Prostate gland (tissue), 2 donors: ENCODE results near the gene PCNT. TPM values are rescaled to one million over a fixed set of nuclear protein-coding genes. Genes with fewer than 3 reads are reported as not detected.

Experiments used
- DNase-seq: peaks from one replicate; pipeline ENCODE4 v3.0.0-alpha.2; 2019; ENCODE audit warnings: low spot score
- H3K27ac ChIP-seq, 2 donors: fragments of 200-600 bp; sonication (generic); 2 replicates each; pipeline ENCODE4 v1.5.1; 2017 to 2019
- H3K27me3 ChIP-seq: fragments of 200-600 bp; sonication (generic); replicated peaks from 2 replicates; pipeline ENCODE4 v1.5.1; 2019; ENCODE audit not compliant: insufficient read depth
- H3K36me3 ChIP-seq, 2 donors: fragments of 200-600 bp; sonication (generic); 1 replicate in 1 of 2; 2 replicates in 1 of 2; pipeline versions ENCODE4 v1.5.1 to v1.8.1; 2017 to 2019
- H3K4me1 ChIP-seq: fragments of 200-600 bp; sonication (generic); replicated peaks from 2 replicates; pipeline ENCODE4 v1.5.1; 2019
- H3K4me3 ChIP-seq, 2 donors: fragments of 200-600 bp; sonication (generic); 2 replicates each; pipeline ENCODE4 v1.5.1; 2017 to 2019
- H3K9me3 ChIP-seq: fragments of 200-600 bp; sonication (generic); 2 replicates; pipeline ENCODE4 v1.5.1; 2017
- POLR2A ChIP-seq: fragments of 450-650 bp; IDR thresholded peaks from one replicate; pipeline ENCODE4 v1.6.1; 2016; ENCODE audit warnings: antibody characterized with exemption, mild to moderate bottlenecking
- POLR2AphosphoS5 ChIP-seq: sonication (generic); formaldehyde crosslinking; IDR thresholded peaks from one replicate; pipeline ENCODE4 v1.6.1; 2017; ENCODE audit warnings: antibody characterized with exemption
- WGBS: methylation state at CpG from one replicate; pipeline ENCODE4 v1.1.5; 2018; 5-methylcytosine and 5-hydroxymethylcytosine counted together
- intact Hi-C: fragments of 100-400 bp; cut with DNase I; formaldehyde crosslinking; loops from one replicate; pipeline ENCODE4 v1.14.2; 2022
- total RNA-seq, 2 donors: library from RNA; depleted of rRNA; stranded (reverse); fragments of >200 nt; gene quantifications; one replicate each; pipeline ENCODE4 v1.1.0, GENCODE V29; 2016
- TF ChIP-seq, protein P1 (sequence below), 4 experiments: fragments of 200-600 bp in 2 of 4; fragments of 450-650 bp in 2 of 4; sonication (generic) in 2 of 4; IDR thresholded peaks; 1 replicate in 3 of 4; 2 replicates in 1 of 4; pipeline ENCODE4 v1.5.1; 2016 to 2019; ENCODE audit warnings: antibody characterized with exemption in 4 of 4, mild to moderate bottlenecking in 2 of 4, moderate library complexity in 2 of 4

PCNT gene
- total RNA-seq, 2 donors from 2014 or later: 33.8 to 70.9 TPM

DNA sequence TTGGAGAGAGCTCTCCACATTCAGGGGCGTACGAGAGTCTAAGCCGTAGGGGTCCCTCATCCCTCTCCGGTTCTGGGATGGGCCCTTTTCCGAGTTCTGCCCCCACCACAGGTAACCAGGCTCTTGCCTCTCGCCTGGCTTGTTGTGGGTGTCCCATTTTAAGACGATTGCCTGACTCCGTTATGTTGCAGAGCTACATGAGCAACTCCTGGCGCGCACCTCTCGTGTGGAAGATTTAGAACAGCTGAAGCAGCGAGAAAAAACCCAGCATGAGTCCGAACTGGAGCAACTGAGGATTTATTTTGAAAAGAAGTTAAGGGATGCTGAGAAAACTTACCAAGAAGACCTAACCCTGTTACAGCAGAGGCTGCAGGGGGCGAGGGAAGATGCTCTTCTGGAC, 29.0 kb downstream of the PCNT start:
- no peak for TF ChIP-seq POLR2A
- no peak overlapping the region for H3K27ac ChIP-seq
- peaks cover 0 to 7% of the 10 kb centered on the region in 2 donors for H3K36me3 ChIP-seq
- intact Hi-C loops: no loop called here
- WGBS: 92% methylated on average over 14 of the region's 14 CpGs
- H3K4me1 ChIP-seq: no peaks in the 10 kb centered on the region
- H3K27me3 ChIP-seq: no peaks in the 10 kb centered on the region
- no peak overlapping the region for H3K4me3 ChIP-seq
- H3K9me3 ChIP-seq: no peaks in the 10 kb centered on the region
- no peak for DNase-seq

DNA sequence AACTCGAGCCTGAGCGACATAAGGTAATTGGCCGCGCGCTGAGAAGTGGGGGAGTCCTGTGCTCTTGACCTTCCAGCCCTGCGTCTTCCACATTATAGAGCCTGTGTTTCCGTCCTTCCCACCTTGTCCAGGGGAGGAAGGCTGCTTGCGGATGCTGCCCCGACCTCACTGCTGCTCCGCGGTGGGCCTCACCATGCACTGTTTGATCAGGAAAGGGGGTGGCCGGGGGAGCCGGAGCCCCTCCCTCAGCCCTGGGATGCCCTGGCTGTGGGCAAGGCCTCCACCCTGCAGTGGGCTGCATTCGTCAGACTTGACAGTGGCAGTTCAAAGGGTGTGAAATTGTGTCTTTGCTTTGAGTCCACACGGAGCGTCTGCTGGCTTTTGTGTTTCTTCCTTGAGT, 30.1 kb downstream of the PCNT start:
- TF ChIP-seq POLR2A: no peak
- TF ChIP-seq, protein P1, sequence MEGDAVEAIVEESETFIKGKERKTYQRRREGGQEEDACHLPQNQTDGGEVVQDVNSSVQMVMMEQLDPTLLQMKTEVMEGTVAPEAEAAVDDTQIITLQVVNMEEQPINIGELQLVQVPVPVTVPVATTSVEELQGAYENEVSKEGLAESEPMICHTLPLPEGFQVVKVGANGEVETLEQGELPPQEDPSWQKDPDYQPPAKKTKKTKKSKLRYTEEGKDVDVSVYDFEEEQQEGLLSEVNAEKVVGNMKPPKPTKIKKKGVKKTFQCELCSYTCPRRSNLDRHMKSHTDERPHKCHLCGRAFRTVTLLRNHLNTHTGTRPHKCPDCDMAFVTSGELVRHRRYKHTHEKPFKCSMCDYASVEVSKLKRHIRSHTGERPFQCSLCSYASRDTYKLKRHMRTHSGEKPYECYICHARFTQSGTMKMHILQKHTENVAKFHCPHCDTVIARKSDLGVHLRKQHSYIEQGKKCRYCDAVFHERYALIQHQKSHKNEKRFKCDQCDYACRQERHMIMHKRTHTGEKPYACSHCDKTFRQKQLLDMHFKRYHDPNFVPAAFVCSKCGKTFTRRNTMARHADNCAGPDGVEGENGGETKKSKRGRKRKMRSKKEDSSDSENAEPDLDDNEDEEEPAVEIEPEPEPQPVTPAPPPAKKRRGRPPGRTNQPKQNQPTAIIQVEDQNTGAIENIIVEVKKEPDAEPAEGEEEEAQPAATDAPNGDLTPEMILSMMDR (IDR thresholded peaks at IDR 0.05): no peak
- TF ChIP-seq POLR2AphosphoS5: no peak
- 93% methylated on average over 16 of the region's 16 CpGs for WGBS
- Histone ChIP-seq H3K27ac (no peak overlapping the region), H3K9me3 (no peaks in the 10 kb centered on the region), H3K4me1 (no peaks in the 10 kb centered on the region), H3K36me3 (peaks cover 0 to 7% of the 10 kb centered on the region in 2 donors), H3K27me3 (no peaks in the 10 kb centered on the region), H3K4me3 (no peak overlapping the region)
- DNase-seq: no peak
- intact Hi-C loops: no loop called here

DNA sequence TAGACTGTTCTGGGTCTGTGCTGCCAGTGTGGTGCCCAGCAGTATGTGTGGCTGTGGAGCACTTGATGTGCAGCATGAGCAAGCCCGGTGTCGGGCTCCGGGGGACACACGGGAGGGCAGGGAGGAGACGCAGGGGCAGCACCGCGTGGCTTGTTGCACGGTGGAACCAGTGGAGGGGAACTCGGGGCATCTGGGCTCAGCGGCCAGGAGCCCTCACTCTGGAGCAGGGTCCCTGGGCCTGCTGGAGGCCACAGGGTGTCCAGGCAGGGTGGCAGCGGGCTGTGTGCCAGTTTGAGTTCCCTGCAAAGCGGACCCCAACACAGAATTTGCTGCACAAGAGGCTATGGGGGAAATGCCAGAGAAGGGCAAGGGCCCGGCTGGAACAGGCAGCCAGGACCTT, 30.6 kb downstream of the PCNT start:
- DNase-seq: no peak
- Histone ChIP-seq H3K27me3 (no peaks in the 10 kb centered on the region), H3K27ac (no peak overlapping the region), H3K9me3 (no peaks in the 10 kb centered on the region), H3K4me1 (no peaks in the 10 kb centered on the region), H3K36me3 (peaks cover 0 to 7% of the 10 kb centered on the region in 2 donors), H3K4me3 (no peak overlapping the region)
- no peak for TF ChIP-seq POLR2A
- TF ChIP-seq POLR2AphosphoS5: no peak
- TF ChIP-seq, protein P1 (IDR thresholded peaks at IDR 0.05): no peak
- intact Hi-C loops: no loop called here
- WGBS: 94% methylated on average over 13 of the region's 13 CpGs

DNA sequence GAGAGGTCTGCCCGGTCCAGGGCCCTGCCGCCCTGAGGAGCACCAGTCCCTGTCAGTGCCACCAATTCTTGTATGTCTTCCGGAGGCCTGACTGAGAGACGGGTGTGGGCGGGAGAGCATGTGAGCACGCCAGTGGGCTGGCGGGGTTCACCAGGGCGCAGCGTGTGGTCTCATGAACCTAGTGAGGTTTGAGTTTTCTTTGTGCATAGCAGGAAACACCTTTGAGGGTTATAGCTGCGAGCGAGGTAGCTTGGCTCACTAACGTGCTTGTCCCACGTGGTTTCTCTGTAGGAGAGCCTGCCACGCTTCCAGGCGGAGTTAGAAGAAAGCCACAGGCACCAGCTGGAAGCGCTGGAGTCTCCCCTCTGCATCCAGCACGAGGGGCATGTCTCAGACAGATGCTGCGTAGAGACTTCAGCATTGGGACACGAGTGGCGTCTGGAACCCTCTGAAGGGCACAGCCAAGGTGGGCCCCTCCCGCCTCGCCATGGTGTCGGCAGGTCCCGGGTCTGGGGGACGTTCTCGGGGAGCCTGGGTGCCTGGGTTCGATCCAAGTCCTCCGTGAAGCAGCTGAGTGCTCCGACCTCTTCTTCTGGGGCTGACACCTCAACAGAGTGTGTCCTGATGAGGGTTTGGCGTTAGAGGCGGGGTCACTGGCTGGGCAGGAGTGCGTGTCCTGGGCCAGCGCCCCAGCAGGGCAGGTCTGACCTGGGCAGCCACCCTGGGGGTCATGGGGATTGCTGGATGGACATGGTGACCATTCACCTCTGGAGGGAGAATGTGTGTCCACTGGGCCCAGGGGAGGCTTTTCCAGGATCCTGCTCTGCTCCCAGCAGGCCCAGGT, 31.4 kb downstream of the PCNT start:
- intact Hi-C loops: no loop called here
- H3K4me3 ChIP-seq: no peak overlapping the region
- no peak for DNase-seq
- TF ChIP-seq POLR2AphosphoS5: no peak
- TF ChIP-seq, protein P1 (IDR thresholded peaks at IDR 0.05): no peak
- no peaks in the 10 kb centered on the region for H3K27me3 ChIP-seq
- WGBS: 91% methylated on average over 33 of the region's 33 CpGs
- no peak overlapping the region for H3K27ac ChIP-seq
- H3K4me1 ChIP-seq: no peaks in the 10 kb centered on the region
- peaks cover 0 to 7% of the 10 kb centered on the region in 2 donors for H3K36me3 ChIP-seq
- no peaks in the 10 kb centered on the region for H3K9me3 ChIP-seq

DNA sequence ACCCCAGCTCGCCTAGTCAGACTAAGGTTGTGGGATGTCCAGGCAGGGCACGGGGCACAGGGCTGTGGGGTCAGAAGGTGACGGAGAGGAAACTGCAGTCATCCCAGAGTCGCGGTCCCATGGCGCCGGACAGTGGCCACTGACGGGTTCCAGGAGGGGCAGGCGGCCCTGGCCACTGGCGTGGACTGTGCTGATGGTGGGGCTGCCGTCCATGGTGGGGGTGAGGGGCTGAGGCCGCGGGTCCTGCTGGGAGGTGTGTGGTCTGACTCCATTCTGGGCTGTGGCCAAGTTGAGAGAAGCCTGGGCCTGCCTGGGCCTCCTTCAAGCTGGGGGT, 32.0 kb downstream of the PCNT start:
- Histone ChIP-seq H3K27me3 (no peaks in the 10 kb centered on the region), H3K4me3 (no peak overlapping the region), H3K36me3 (peaks cover 0 to 7% of the 10 kb centered on the region in 2 donors), H3K4me1 (no peaks in the 10 kb centered on the region), H3K27ac (no peak overlapping the region), H3K9me3 (no peaks in the 10 kb centered on the region)
- no peak for DNase-seq
- TF ChIP-seq, protein P1 (IDR thresholded peaks at IDR 0.05): no peak
- no peak for TF ChIP-seq POLR2A
- no peak for TF ChIP-seq POLR2AphosphoS5
- WGBS: 90% methylated on average over 13 of the region's 13 CpGs
- intact Hi-C loops: no loop called here
